Esophagus squamous epithelium (tissue), 5 donors: ENCODE measurements around the gene NR2F6. TPM values are rescaled to one million over a fixed set of nuclear protein-coding genes. Genes with fewer than 3 reads are reported as not detected.
"Not testable (repeated sequence)": the region's sequence is repeated elsewhere in the genome, so short reads cannot be mapped to it uniquely, and the experiment has no call there.

Experiments
- DNase-seq: peaks from one replicate; lab custom pipeline; 2025; lab: John Stamatoyannopoulos, UW
- H3K27ac ChIP-seq, 4 donors: fragments of 200-600 bp; sonication (generic); one replicate each; pipeline ENCODE4 v1.5.1; 2016 to 2019; ENCODE audit warnings: mild to moderate bottlenecking in 1 of 4
- H3K27me3 ChIP-seq, 4 donors: fragments of 200-600 bp; sonication (generic); 1 replicate in 3 of 4; 2 replicates in 1 of 4; pipeline versions ENCODE4 v1.5.1 to v1.6.0; 2017 to 2021; ENCODE audit warnings: antibody characterized with exemption in 1 of 4
- H3K36me3 ChIP-seq, 3 donors: fragments of 200-600 bp; sonication (generic); one replicate each; pipeline ENCODE4 v1.5.1; 2016 to 2019
- H3K4me1 ChIP-seq, 3 donors: fragments of 200-600 bp; sonication (generic); one replicate each; pipeline ENCODE4 v1.5.1; 2017 to 2019
- H3K4me3 ChIP-seq, 4 donors: fragments of 200-600 bp; sonication (generic); 1 replicate in 3 of 4; 2 replicates in 1 of 4; pipeline ENCODE4 v1.5.1; 2016 to 2019; ENCODE audit warnings: mild to moderate bottlenecking in 2 of 4, moderate library complexity in 1 of 4
- H3K9me3 ChIP-seq, 3 donors: fragments of 200-600 bp; sonication (generic); one replicate each; pipeline ENCODE4 v1.5.1; 2016 to 2019
- POLR2A ChIP-seq, 4 donors: fragments of 450-650 bp; IDR thresholded peaks; one replicate each; pipeline ENCODE4 v1.6.1; 2017; ENCODE audit warnings: antibody characterized with exemption in 4 of 4, mild to moderate bottlenecking in 4 of 4, moderate library complexity in 3 of 4
- WGBS, 2 donors: methylation state at CpG; one replicate each; pipeline ENCODE4 v1.1.5; 2018; 5-methylcytosine and 5-hydroxymethylcytosine counted together
- intact Hi-C: fragments of 100-400 bp; cut with DNase I; formaldehyde crosslinking; loops from one replicate; pipeline ENCODE4 v1.15.0; 2022
- total RNA-seq, 4 donors: library from RNA; depleted of rRNA; stranded (reverse); fragments of >200 nt; gene quantifications; one replicate each; pipeline ENCODE4 v1.1.0, GENCODE V29; 2016
- TF ChIP-seq, protein P1 (sequence below), 6 experiments: fragments of 450-650 bp in 4 of 6; fragments of 200-600 bp in 2 of 6; sonication (generic) in 2 of 6; IDR thresholded peaks; one replicate each; pipeline ENCODE4 v1.5.1; 2016 to 2019; ENCODE audit warnings: antibody characterized with exemption in 6 of 6, mild to moderate bottlenecking in 4 of 6, moderate library complexity in 4 of 6
- donor health status: DM: yes; HTN: yes; CAD: no.

NR2F6 gene
- total RNA-seq, 4 donors from 2014 or later = 52.8 to 115 (median 82.7) TPM

DNA sequence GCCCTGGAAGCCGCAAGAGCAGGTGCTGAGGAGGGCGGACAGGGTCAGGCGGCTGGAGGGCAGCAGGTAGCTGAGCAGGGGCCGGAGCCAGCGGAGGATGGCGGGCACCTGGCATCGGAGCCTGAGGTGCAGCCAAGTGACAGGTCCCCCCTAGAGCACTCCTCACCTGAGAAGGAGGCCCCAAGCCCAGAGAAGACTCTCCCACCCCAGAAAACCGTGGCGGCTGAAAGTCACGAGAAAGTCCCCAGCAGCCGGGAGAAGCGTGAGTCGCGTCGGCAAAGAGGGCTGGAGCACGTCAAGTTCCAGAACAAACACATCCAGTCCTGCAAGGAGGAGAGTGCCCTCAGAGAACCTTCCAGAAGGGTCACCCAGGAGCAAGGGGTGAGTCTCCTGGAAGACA, 51.1 kb downstream of the NR2F6 start:
- DNase-seq = no peak
- H3K4me3 ChIP-seq = no peak overlapping the region
- H3K27me3 ChIP-seq = no peaks in the 10 kb centered on the region
- H3K36me3 ChIP-seq = peaks cover 38 to 98% (median 50%) of the 10 kb centered on the region in 3 donors
- TF ChIP-seq, protein P1, sequence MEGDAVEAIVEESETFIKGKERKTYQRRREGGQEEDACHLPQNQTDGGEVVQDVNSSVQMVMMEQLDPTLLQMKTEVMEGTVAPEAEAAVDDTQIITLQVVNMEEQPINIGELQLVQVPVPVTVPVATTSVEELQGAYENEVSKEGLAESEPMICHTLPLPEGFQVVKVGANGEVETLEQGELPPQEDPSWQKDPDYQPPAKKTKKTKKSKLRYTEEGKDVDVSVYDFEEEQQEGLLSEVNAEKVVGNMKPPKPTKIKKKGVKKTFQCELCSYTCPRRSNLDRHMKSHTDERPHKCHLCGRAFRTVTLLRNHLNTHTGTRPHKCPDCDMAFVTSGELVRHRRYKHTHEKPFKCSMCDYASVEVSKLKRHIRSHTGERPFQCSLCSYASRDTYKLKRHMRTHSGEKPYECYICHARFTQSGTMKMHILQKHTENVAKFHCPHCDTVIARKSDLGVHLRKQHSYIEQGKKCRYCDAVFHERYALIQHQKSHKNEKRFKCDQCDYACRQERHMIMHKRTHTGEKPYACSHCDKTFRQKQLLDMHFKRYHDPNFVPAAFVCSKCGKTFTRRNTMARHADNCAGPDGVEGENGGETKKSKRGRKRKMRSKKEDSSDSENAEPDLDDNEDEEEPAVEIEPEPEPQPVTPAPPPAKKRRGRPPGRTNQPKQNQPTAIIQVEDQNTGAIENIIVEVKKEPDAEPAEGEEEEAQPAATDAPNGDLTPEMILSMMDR (IDR thresholded peaks at IDR 0.05) = no peak
- no peak for TF ChIP-seq POLR2A (IDR thresholded peaks at IDR 0.05)
- H3K27ac ChIP-seq = no peak overlapping the region
- no peaks in the 10 kb centered on the region for H3K9me3 ChIP-seq
- intact Hi-C loops = no loop called here
- 94 to 97% methylated on average over 12 to 15 of the region's 16 CpGs for WGBS, 2 donors
- no peaks in the 10 kb centered on the region for H3K4me1 ChIP-seq

DNA sequence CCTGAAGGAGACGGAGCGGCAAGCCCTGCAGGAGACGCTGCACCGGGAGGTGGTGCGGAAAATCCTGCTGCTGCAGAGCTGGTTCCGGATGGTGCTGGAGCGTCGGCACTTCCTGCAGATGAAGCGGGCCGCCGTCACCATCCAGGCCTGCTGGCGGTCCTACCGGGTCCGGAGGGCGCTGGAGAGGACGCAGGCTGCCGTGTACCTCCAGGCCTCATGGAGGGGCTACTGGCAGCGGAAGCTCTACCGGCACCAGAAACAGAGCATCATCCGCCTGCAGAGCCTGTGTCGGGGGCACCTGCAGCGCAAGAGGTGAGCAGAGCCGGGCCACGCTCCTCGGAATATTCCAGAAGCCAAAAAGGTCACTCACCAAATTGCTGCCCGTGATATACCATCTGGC, 53.0 kb downstream of the NR2F6 start:
- intact Hi-C loops = no loop called here

DNA sequence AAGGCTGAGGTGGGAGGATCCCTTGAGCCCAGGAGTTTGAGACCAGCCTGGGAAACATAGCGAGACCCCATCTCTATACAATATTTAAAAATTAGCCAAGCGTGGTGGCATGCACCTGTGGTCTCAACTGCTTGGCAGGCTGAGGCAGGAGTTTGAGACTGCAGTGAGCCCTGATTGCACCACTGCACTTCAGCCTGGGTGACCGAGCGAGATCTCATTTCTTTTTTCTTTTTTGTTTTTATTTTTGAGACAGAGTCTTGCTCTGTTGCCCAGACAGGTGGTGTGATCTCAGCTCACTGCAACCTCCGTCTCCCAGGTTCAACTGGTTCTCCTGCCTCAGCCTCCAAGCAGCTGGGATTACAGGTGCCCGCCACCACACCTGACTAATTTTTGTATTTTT, 54.0 kb downstream of the NR2F6 start:
- WGBS, 2 donors = 78 to 83% methylated on average over 5 to 6 of the region's 6 CpGs
- H3K9me3 ChIP-seq, H3K4me1 ChIP-seq, intact Hi-C loops, H3K27me3 ChIP-seq, DNase-seq, H3K4me3 ChIP-seq, H3K27ac ChIP-seq: not testable (repeated sequence)
- peaks cover 38 to 98% (median 54%) of the 10 kb centered on the region in 3 donors for H3K36me3 ChIP-seq

More for the DNA sequence above, 53.0 kb downstream of the NR2F6 start:
- Histone ChIP-seq H3K4me1 (no peaks in the 10 kb centered on the region), H3K27ac (no peak overlapping the region), H3K9me3 (no peaks in the 10 kb centered on the region), H3K4me3 (no peak overlapping the region), H3K36me3 (peaks cover 38 to 98% (median 52%) of the 10 kb centered on the region in 3 donors), H3K27me3 (no peaks in the 10 kb centered on the region)
- DNase-seq = no peak
- WGBS, 2 donors = 96 to 100% methylated on average over 4 to 5 of the region's 26 CpGs
- TF ChIP-seq, protein P1 (IDR thresholded peaks at IDR 0.05) = no peak

DNA sequence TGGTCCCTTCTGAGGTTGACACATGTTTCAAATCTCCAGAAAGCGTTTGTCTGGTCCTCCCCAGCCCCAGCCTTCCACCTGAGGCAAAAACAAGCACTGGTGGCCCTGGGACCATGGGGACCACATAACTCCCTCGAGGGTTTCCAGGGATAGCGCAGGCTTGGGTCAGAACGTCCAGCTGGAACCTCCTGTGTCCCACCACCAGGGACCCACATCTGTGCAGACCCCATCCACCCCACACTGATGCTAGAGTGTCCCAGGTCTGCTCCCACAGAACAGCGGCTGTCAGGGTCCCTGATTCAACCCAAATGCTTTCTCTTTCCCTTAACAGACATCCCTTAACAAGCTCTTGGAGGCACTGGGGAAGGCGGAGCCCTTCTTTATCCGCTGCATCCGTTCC, 60.1 kb downstream of the NR2F6 start:
- H3K27ac ChIP-seq = no peak overlapping the region
- no peaks in the 10 kb centered on the region for H3K9me3 ChIP-seq
- WGBS, 2 donors = 80 to 95% methylated on average over 4 to 8 of the region's 8 CpGs
- H3K4me1 ChIP-seq = peaks cover 0 to 4% (median 0%) of the 10 kb centered on the region in 3 donors
- no peak overlapping the region for H3K4me3 ChIP-seq
- intact Hi-C loops = no loop called here
- no peaks in the 10 kb centered on the region for H3K27me3 ChIP-seq
- H3K36me3 ChIP-seq = peaks cover 0 to 100% (median 18%) of the 10 kb centered on the region in 3 donors
- no peak for TF ChIP-seq POLR2A (IDR thresholded peaks at IDR 0.05)
- TF ChIP-seq, protein P1 (IDR thresholded peaks at IDR 0.05) = no peak
- no peak for DNase-seq

DNA sequence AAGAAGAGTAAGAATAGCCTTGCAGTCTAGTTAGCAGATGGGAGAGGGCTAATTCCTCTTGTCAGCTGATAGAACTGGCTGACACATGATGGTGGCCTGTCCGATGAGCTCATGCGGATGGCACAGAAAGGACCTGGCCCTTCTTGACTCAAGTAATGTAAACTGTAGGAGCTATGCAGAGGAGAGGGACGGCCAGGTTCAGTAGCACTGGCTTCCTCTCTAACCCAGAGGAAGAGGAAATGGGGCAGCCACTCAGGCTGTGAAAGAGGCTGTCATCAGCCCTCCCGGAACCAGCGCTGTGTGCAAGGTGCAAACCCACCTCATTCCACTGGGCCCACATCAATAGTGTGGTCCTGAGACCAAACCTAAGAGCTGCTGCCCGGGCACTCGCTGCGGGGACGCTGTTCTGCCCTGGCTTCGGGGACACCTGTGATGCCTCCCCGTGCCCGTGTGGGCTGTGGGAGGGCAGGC, 61.3 kb downstream of the NR2F6 start:
- TF ChIP-seq, protein P1 (IDR thresholded peaks at IDR 0.05) = no peak
- no peak for TF ChIP-seq POLR2A (IDR thresholded peaks at IDR 0.05)
- Histone ChIP-seq H3K27me3 (no peaks in the 10 kb centered on the region), H3K4me1 (peaks cover 0 to 4% (median 0%) of the 10 kb centered on the region in 3 donors), H3K9me3 (no peaks in the 10 kb centered on the region), H3K27ac (peak overlapping the region in 2 of 4 donors; percentile 26 to 39), H3K36me3 (peaks cover 0 to 98% (median 17%) of the 10 kb centered on the region in 3 donors), H3K4me3 (no peak overlapping the region)
- DNase-seq = no peak
- 75 to 86% methylated on average over 5 to 7 of the region's 12 CpGs for WGBS, 2 donors
- intact Hi-C loops = no loop called here
